Thyroid gland (tissue), 4 donors: Measurements from ENCODE around the gene CLASP1. TPM values are rescaled to one million over a fixed set of nuclear protein-coding genes. Genes with fewer than 3 reads are reported as not detected.

Experiments used
- DNase-seq, 2 donors: peaks; one replicate each; pipeline ENCODE4 v3.0.0-alpha.2; 2019
- H3K27ac ChIP-seq, 3 donors: fragments of 200-600 bp; sonication (generic); 1 replicate in 2 of 3; 2 replicates in 1 of 3; pipeline ENCODE4 v1.5.1; 2016 to 2019; ENCODE audit warnings: mild to moderate bottlenecking in 1 of 3, moderate library complexity in 1 of 3
- H3K27me3 ChIP-seq: fragments of 200-600 bp; sonication (generic); one replicate; pipeline ENCODE4 v1.5.1; 2019
- H3K36me3 ChIP-seq, 2 donors: fragments of 200-600 bp; sonication (generic); one replicate each; pipeline ENCODE4 v1.5.1; 2016 to 2019
- H3K4me1 ChIP-seq, 2 donors: fragments of 200-600 bp; sonication (generic); one replicate each; pipeline ENCODE4 v1.5.1; 2017 to 2019
- H3K4me3 ChIP-seq, 3 donors: fragments of 200-600 bp; sonication (generic); replicated peaks in 1 of 3; 1 replicate in 2 of 3; 2 replicates in 1 of 3; pipeline ENCODE4 v1.5.1; 2016; ENCODE audit warnings: mild to moderate bottlenecking in 1 of 3
- H3K9me3 ChIP-seq: fragments of 200-600 bp; sonication (generic); one replicate; pipeline ENCODE4 v1.5.1; 2017
- POLR2A ChIP-seq, 2 donors: fragments of 450-650 bp; IDR thresholded peaks; one replicate each; pipeline ENCODE4 v1.6.1; 2017; ENCODE audit warnings: antibody characterized with exemption in 2 of 2, mild to moderate bottlenecking in 2 of 2, moderate library complexity in 1 of 2
- WGBS, 2 donors: methylation state at CpG; one replicate each; pipeline ENCODE4 v1.1.5; 2017; 5-methylcytosine and 5-hydroxymethylcytosine counted together
- intact Hi-C: fragments of 100-400 bp; cut with DNase I; formaldehyde crosslinking; loops from one replicate; pipeline ENCODE4 v1.15.1; 2023
- total RNA-seq, 4 donors: library from RNA; depleted of rRNA; stranded (reverse); fragments of >200 nt; gene quantifications; one replicate each; pipeline ENCODE4 v1.2.3, GENCODE V29; 2016
- TF ChIP-seq, protein P1 (sequence below), 6 experiments: fragments of 200-600 bp in 3 of 6; fragments of 450-650 bp in 3 of 6; sonication (generic) in 3 of 6; IDR thresholded peaks; one replicate each; pipeline ENCODE4 v1.5.1; 2016 to 2019; ENCODE audit warnings: antibody characterized with exemption in 6 of 6, mild to moderate bottlenecking in 2 of 6, inconsistent platforms in 1 of 6, moderate library complexity in 1 of 6

The CLASP1 gene
- total RNA-seq, 4 donors from 2014 or later: 69.3 to 110 (median 98.3) TPM

GRCh38 chr2:121587131-121587530 is 62.1 kb downstream of the CLASP1 start:
- no peaks in the 10 kb centered on the region for H3K9me3 ChIP-seq
- no peaks in the 10 kb centered on the region for H3K36me3 ChIP-seq
- WGBS, 2 donors: 98% methylated on average over 4 of the region's 4 CpGs
- H3K4me1 ChIP-seq: peaks cover 7 to 22% of the 10 kb centered on the region in 2 donors
- no peak for DNase-seq
- H3K27ac ChIP-seq: no peak overlapping the region
- no peak for TF ChIP-seq POLR2A (IDR thresholded peaks at IDR 0.05)
- TF ChIP-seq, protein P1, sequence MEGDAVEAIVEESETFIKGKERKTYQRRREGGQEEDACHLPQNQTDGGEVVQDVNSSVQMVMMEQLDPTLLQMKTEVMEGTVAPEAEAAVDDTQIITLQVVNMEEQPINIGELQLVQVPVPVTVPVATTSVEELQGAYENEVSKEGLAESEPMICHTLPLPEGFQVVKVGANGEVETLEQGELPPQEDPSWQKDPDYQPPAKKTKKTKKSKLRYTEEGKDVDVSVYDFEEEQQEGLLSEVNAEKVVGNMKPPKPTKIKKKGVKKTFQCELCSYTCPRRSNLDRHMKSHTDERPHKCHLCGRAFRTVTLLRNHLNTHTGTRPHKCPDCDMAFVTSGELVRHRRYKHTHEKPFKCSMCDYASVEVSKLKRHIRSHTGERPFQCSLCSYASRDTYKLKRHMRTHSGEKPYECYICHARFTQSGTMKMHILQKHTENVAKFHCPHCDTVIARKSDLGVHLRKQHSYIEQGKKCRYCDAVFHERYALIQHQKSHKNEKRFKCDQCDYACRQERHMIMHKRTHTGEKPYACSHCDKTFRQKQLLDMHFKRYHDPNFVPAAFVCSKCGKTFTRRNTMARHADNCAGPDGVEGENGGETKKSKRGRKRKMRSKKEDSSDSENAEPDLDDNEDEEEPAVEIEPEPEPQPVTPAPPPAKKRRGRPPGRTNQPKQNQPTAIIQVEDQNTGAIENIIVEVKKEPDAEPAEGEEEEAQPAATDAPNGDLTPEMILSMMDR (IDR thresholded peaks at IDR 0.05): no peak
- intact Hi-C loops: no loop called here
- no peaks in the 10 kb centered on the region for H3K27me3 ChIP-seq
- no peak overlapping the region for H3K4me3 ChIP-seq

- no peak for TF ChIP-seq POLR2A (IDR thresholded peaks at IDR 0.05)
- TF ChIP-seq, protein P1 (IDR thresholded peaks at IDR 0.05): no peak
- no peak overlapping the region for H3K4me3 ChIP-seq
- peaks cover 7 to 27% of the 10 kb centered on the region in 2 donors for H3K4me1 ChIP-seq
- intact Hi-C loops: no loop called here
- no peaks in the 10 kb centered on the region for H3K27me3 ChIP-seq
- no peak overlapping the region for H3K27ac ChIP-seq
- no peak for DNase-seq
- H3K36me3 ChIP-seq: no peaks in the 10 kb centered on the region
- no peaks in the 10 kb centered on the region for H3K9me3 ChIP-seq
- WGBS, 2 donors: 96 to 97% methylated on average over 4 of the region's 4 CpGs
Measured at GRCh38 chr2:121584741-121585140, 64.5 kb downstream of the CLASP1 start.

GRCh38 chr2:121583555-121583954 is 65.7 kb downstream of the CLASP1 start:
- Histone ChIP-seq H3K27ac (no peak overlapping the region), H3K4me1 (peaks cover 7 to 25% of the 10 kb centered on the region in 2 donors), H3K36me3 (no peaks in the 10 kb centered on the region), H3K27me3 (no peaks in the 10 kb centered on the region), H3K9me3 (no peaks in the 10 kb centered on the region), H3K4me3 (no peak overlapping the region)
- 82 to 87% methylated on average over 3 of the region's 3 CpGs for WGBS, 2 donors
- DNase-seq: no peak
- TF ChIP-seq POLR2A (IDR thresholded peaks at IDR 0.05): no peak
- TF ChIP-seq, protein P1 (IDR thresholded peaks at IDR 0.05): no peak
- intact Hi-C loops: no loop called here

DNA sequence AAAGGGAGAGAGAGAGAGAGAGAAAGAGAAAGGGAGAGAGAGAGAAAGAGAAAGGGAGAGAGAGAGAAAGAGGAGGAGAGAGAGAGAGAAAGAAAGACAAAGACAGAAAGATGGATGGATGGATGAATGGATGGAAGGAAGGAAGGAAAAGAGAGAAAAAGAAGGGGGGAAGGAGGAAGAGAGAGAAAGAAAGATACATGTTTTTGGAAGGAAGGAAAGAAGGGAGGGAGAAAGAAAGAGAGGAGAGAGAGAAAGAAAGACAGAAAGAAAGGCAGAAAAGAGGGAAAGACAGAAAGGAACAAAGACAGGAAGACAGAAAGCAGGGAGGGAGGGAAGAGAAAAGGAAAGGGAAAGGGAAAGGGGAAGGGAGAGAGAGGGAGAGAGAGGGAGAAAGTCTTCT is 67.0 kb downstream of the CLASP1 start:
- no peak overlapping the region for H3K27ac ChIP-seq
- no peaks in the 10 kb centered on the region for H3K27me3 ChIP-seq
- no peaks in the 10 kb centered on the region for H3K36me3 ChIP-seq
- H3K4me3 ChIP-seq: no peak overlapping the region
- intact Hi-C loops: no loop called here
- TF ChIP-seq, protein P1 (IDR thresholded peaks at IDR 0.05): no peak
- no peak for TF ChIP-seq POLR2A (IDR thresholded peaks at IDR 0.05)
- no peaks in the 10 kb centered on the region for H3K9me3 ChIP-seq
- peaks cover 13 to 26% of the 10 kb centered on the region in 2 donors for H3K4me1 ChIP-seq
- no peak for DNase-seq

GRCh38 chr2:121579309-121579708 is 70.0 kb downstream of the CLASP1 start:
- intact Hi-C loops: no loop called here
- 87 to 89% methylated on average over 3 of the region's 3 CpGs for WGBS, 2 donors
- TF ChIP-seq, protein P1 (IDR thresholded peaks at IDR 0.05): no peak
- TF ChIP-seq POLR2A (IDR thresholded peaks at IDR 0.05): no peak
- no peak for DNase-seq
- Histone ChIP-seq H3K4me3 (no peak overlapping the region), H3K4me1 (peaks cover 9 to 15% of the 10 kb centered on the region in 2 donors), H3K9me3 (no peaks in the 10 kb centered on the region), H3K36me3 (no peaks in the 10 kb centered on the region), H3K27me3 (no peaks in the 10 kb centered on the region), H3K27ac (no peak overlapping the region)
